Progenitor cell of endocrine pancreas (in vitro differentiated cells): ENCODE results near the gene SMIM8. TPM values are rescaled to one million over a fixed set of nuclear protein-coding genes. Genes with fewer than 3 reads are reported as not detected.

Source experiments
- DNase-seq: peaks from one replicate; pipeline ENCODE4 v3.0.0; 2021; ENCODE audit warnings: low spot score; ENCODE audit not compliant: unreplicated experiment
- H3K27ac Mint-ChIP-seq: 2 replicates; pipeline ENCODE4 v1.8.0; 2021; ENCODE audit warnings: mild to moderate bottlenecking, moderate library complexity, mixed read lengths
- H3K27me3 Mint-ChIP-seq: 2 replicates; pipeline ENCODE4 v1.8.0; 2021; ENCODE audit warnings: mixed read lengths
- H3K36me3 Mint-ChIP-seq: 2 replicates; pipeline ENCODE4 v1.8.0; 2022; ENCODE audit warnings: mixed read lengths; ENCODE audit not compliant: insufficient read depth
- H3K4me1 Mint-ChIP-seq: 2 replicates; pipeline ENCODE4 v1.8.0; 2021; ENCODE audit warnings: low read depth, mixed read lengths
- H3K4me3 Mint-ChIP-seq: 2 replicates; pipeline ENCODE4 v1.8.0; 2021; ENCODE audit warnings: low read depth, mild to moderate bottlenecking, moderate library complexity, mixed read lengths
- H3K9me3 Mint-ChIP-seq: 2 replicates; pipeline ENCODE4 v1.8.0; 2021; ENCODE audit warnings: low read depth, mixed read lengths
- CTCF ChIP-seq: fragments of 200-600 bp; sonication (generic); IDR thresholded peaks from one replicate; pipeline ENCODE4 v1.5.0; 2021; ENCODE audit warnings: antibody characterized with exemption, mild to moderate bottlenecking; ENCODE audit not compliant: unreplicated experiment
- total RNA-seq: library from RNA; stranded (reverse); gene quantifications from 2 replicates; pipeline ENCODE4 v1.2.1, GENCODE V29; 2021

The SMIM8 gene
- total RNA-seq, 1 donor from 2014 or later, result 16.8 TPM

- peaks cover 2% of the 10 kb centered on the region for H3K36me3 Mint-ChIP-seq
- H3K4me3 Mint-ChIP-seq, result no peak overlapping the region
- DNase-seq, result no peak
- no peaks in the 10 kb centered on the region for H3K9me3 Mint-ChIP-seq
- H3K4me1 Mint-ChIP-seq, result peaks cover 17% of the 10 kb centered on the region
- TF ChIP-seq CTCF, result no peak
- H3K27ac Mint-ChIP-seq, result no peak overlapping the region
- no peaks in the 10 kb centered on the region for H3K27me3 Mint-ChIP-seq
Measured at GRCh38 chr6:87334683-87335082, 12.3 kb downstream of the SMIM8 start.

GRCh38 chr6:87336367-87336766, 14.0 kb downstream of the SMIM8 start:
- Mint-ChIP-seq H3K9me3 (no peaks in the 10 kb centered on the region), H3K27ac (no peak overlapping the region), H3K36me3 (peaks cover 2% of the 10 kb centered on the region), H3K27me3 (no peaks in the 10 kb centered on the region), H3K4me1 (peaks cover 20% of the 10 kb centered on the region), H3K4me3 (no peak overlapping the region)
- no peak for DNase-seq
- TF ChIP-seq CTCF, result no peak

- no peak overlapping the region for H3K4me3 Mint-ChIP-seq
- H3K4me1 Mint-ChIP-seq, result peaks cover 51% of the 10 kb centered on the region
- H3K27me3 Mint-ChIP-seq, result no peaks in the 10 kb centered on the region
- no peaks in the 10 kb centered on the region for H3K36me3 Mint-ChIP-seq
- DNase-seq, result no peak
- H3K9me3 Mint-ChIP-seq, result no peaks in the 10 kb centered on the region
- no peak for TF ChIP-seq CTCF
- no peak overlapping the region for H3K27ac Mint-ChIP-seq
Measured at GRCh38 chr6:87340230-87340629, 17.8 kb downstream of the SMIM8 start.

GRCh38 chr6:87341158-87341557, 18.8 kb downstream of the SMIM8 start:
- TF ChIP-seq CTCF, result no peak
- Mint-ChIP-seq H3K4me1 (peaks cover 50% of the 10 kb centered on the region), H3K36me3 (peaks cover 1% of the 10 kb centered on the region), H3K27me3 (no peaks in the 10 kb centered on the region), H3K27ac (no peak overlapping the region), H3K9me3 (no peaks in the 10 kb centered on the region), H3K4me3 (no peak overlapping the region)
- no peak for DNase-seq

GRCh38 chr6:87341899-87342298, 19.5 kb downstream of the SMIM8 start:
- no peak for TF ChIP-seq CTCF

More at GRCh38 chr6:87341899-87342298, 19.5 kb downstream of the SMIM8 start:
- Mint-ChIP-seq H3K27me3 (no peaks in the 10 kb centered on the region), H3K9me3 (no peaks in the 10 kb centered on the region), H3K4me1 (peaks cover 46% of the 10 kb centered on the region), H3K27ac (no peak overlapping the region), H3K4me3 (no peak overlapping the region), H3K36me3 (peaks cover 2% of the 10 kb centered on the region)
- no peak for DNase-seq
